Stimulated activated naive B cell treated with anti-CD40 and anti-IgM and Interleukin-4, amounts not matched to agents 10 μg/mL and 1 μg/mL and 100 μg/mL, for 72 hours (primary cell): ENCODE results near the gene RARRES2.
A peak's percentile ranks its signal among the peaks of the same experiment; 100 is the strongest.

Experiments used
- ATAC-seq, 2 donors: fragments of 150-1000 bp; cut with Tn5 transposase; replicated peaks; 2 replicates each; pipeline ENCODE4 v1.10.0; 2021; ENCODE audit warnings: moderate library complexity in 1 of 2
- DNase-seq: peaks from one replicate; pipeline ENCODE4 v3.0.0; 2021
- H3K27ac Mint-ChIP-seq: one replicate; pipeline ENCODE4 v1.8.0; 2022; ENCODE audit warnings: mild to moderate bottlenecking, mixed read lengths
- H3K27me3 Mint-ChIP-seq, 2 donors: one replicate each; pipeline ENCODE4 v1.8.0; 2022; ENCODE audit warnings: mixed read lengths in 2 of 2
- H3K36me3 Mint-ChIP-seq, 2 donors: one replicate each; pipeline ENCODE4 v1.8.0; 2022; ENCODE audit warnings: mixed read lengths in 2 of 2, mild to moderate bottlenecking in 1 of 2
- H3K4me1 Mint-ChIP-seq, 2 donors: one replicate each; pipeline ENCODE4 v1.8.0; 2022; ENCODE audit warnings: mixed read lengths in 2 of 2, mild to moderate bottlenecking in 1 of 2
- H3K4me3 Mint-ChIP-seq, 2 donors: one replicate each; pipeline ENCODE4 v1.8.0; 2022; ENCODE audit warnings: mild to moderate bottlenecking in 2 of 2, mixed read lengths in 2 of 2, moderate library complexity in 1 of 2
- H3K9me3 Mint-ChIP-seq, 2 donors: one replicate each; pipeline ENCODE4 v1.8.0; 2022; ENCODE audit warnings: mixed read lengths in 2 of 2, mild to moderate bottlenecking in 1 of 2

RARRES2 gene

DNA sequence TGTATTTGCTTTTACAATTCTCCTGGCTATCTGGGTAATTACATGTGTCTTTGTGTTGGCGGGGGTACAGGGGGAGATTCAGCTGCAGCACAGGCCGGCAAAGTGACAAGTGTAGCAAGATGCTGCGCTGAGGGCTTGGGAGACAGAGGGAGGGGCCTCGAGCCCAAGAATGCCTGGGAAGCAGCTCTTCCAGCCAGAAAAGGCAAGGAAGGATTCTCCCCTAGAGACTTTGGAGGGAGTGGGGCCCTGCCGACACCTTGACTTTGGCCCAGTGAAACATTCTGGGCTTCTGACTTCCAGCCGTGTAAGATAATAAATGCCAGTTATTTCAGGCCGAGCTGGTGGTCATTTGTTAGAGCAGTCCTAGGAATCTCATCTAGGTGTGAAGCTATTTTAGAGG, 20.0 kb upstream of the RARRES2 start:
- ATAC-seq (no peak), DNase-seq (no peak)
- peaks cover 0 to 5% of the 10 kb centered on the region in 2 donors for H3K27me3 Mint-ChIP-seq
- H3K36me3 Mint-ChIP-seq = peaks cover 0 to 2% of the 10 kb centered on the region in 2 donors
- H3K4me3 Mint-ChIP-seq = no peak overlapping the region
- peaks cover 0 to 4% of the 10 kb centered on the region in 2 donors for H3K9me3 Mint-ChIP-seq
- peaks cover 53 to 83% of the 10 kb centered on the region in 2 donors for H3K4me1 Mint-ChIP-seq
- no peak overlapping the region for H3K27ac Mint-ChIP-seq

DNA sequence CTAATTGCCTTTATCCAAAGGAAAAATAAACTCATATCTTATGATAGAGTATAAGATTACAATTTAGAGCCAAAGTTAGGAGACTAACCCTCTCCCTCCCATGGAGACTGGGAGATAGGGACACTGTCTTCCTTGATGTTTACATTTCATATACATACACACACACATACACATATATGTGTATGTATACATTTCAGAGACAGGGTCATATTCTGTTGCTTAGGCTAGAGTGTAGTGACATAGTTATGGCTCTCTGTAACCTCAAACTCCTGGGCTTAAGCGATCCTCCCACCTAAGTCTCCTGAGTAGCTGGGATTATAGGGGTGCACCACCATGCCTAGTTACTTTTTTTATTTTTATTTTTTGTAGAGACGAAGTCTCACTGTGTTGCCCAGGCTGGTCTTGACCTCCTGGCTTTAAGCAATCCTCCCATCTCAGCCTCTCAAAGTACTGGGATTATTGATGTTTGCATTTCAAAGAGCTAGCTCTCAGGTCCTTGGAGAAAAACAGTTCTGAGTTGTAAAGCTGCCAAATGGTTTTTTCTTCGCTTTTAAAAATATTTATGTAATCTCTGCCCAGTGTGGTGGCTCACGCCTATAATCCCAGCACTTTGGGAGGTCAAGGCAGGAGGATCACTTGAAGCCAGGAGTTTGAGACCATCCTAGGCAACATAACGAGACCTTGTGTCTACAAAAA, 19.1 kb upstream of the RARRES2 start:
- peaks cover 47 to 77% of the 10 kb centered on the region in 2 donors for H3K4me1 Mint-ChIP-seq
- H3K27ac Mint-ChIP-seq = peak overlapping the region; percentile 52
- peaks cover 0 to 5% of the 10 kb centered on the region in 2 donors for H3K27me3 Mint-ChIP-seq
- peaks cover 0 to 2% of the 10 kb centered on the region in 2 donors for H3K36me3 Mint-ChIP-seq
- ATAC-seq (no peak), DNase-seq (no peak)
- peaks cover 0 to 4% of the 10 kb centered on the region in 2 donors for H3K9me3 Mint-ChIP-seq
- H3K4me3 Mint-ChIP-seq = no peak overlapping the region

DNA sequence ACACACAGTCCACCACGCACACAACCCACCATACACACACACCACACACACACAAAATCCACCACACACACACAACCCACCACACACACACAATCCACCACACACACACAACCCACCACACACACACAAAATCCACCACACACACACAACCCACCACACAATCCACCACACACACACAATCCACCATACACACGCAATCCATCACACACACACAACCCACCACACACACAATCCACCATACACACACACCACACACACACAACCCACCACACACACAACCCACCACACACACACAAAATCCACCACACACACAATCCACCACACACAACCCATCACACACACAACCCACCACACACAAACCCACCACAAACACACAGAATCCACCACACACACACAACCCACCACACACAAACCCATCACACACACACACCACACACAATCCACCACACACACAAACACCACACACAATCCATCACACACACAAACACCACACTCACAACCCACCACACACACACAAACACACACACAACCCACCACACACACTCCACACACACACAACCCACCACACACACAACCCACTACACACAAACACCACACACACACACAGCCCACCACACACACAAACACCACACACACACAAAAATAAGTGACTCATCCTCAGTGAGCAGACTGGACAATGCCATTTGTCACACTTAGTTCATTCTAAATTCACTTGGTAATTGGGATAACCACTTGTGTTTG, 18.4 kb upstream of the RARRES2 start:
- peaks cover 44 to 70% of the 10 kb centered on the region in 2 donors for H3K4me1 Mint-ChIP-seq
- H3K36me3 Mint-ChIP-seq = peaks cover 0 to 2% of the 10 kb centered on the region in 2 donors
- DNase-seq (no peak), ATAC-seq (no peak)
- H3K4me3 Mint-ChIP-seq = no peak overlapping the region
- H3K27ac Mint-ChIP-seq = peak overlapping the region; percentile 52
- H3K27me3 Mint-ChIP-seq = peaks cover 0 to 5% of the 10 kb centered on the region in 2 donors
- peaks cover 0 to 4% of the 10 kb centered on the region in 2 donors for H3K9me3 Mint-ChIP-seq

GRCh38 chr7:150358988-150359621, 17.7 kb upstream of the RARRES2 start:
- H3K4me1 Mint-ChIP-seq = peaks cover 41 to 65% of the 10 kb centered on the region in 2 donors
- H3K27ac Mint-ChIP-seq = no peak overlapping the region
- no peak overlapping the region for H3K4me3 Mint-ChIP-seq
- DNase-seq = no peak
- no peak for ATAC-seq
- H3K27me3 Mint-ChIP-seq = peaks cover 0 to 5% of the 10 kb centered on the region in 2 donors
- H3K36me3 Mint-ChIP-seq = peaks cover 0 to 2% of the 10 kb centered on the region in 2 donors
- peaks cover 0 to 4% of the 10 kb centered on the region in 2 donors for H3K9me3 Mint-ChIP-seq

DNA sequence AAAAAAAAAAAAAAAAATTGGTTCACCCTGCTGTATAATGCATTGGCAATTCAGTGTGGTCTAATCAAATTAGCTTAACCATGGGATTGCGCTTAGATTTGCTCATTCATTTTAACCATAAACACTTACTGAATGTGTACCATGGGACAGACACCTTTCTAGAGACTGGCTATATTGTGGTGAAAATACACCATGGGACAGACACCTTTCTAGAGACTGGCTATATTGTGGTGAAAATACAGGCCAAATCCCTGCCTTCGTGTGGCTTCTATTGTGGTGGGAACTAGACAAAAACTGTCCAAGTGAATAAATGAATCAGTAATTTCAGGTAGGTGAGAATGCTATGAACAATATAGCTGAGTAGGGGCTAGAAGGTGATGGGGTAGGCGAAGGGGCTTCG, 17.0 kb upstream of the RARRES2 start:
- no peak overlapping the region for H3K27ac Mint-ChIP-seq
- peaks cover 0 to 2% of the 10 kb centered on the region in 2 donors for H3K36me3 Mint-ChIP-seq
- ATAC-seq (no peak), DNase-seq (no peak)
- peaks cover 0 to 4% of the 10 kb centered on the region in 2 donors for H3K9me3 Mint-ChIP-seq
- H3K4me3 Mint-ChIP-seq = no peak overlapping the region
- H3K27me3 Mint-ChIP-seq = peaks cover 0 to 5% of the 10 kb centered on the region in 2 donors
- H3K4me1 Mint-ChIP-seq = peaks cover 35 to 59% of the 10 kb centered on the region in 2 donors

DNA sequence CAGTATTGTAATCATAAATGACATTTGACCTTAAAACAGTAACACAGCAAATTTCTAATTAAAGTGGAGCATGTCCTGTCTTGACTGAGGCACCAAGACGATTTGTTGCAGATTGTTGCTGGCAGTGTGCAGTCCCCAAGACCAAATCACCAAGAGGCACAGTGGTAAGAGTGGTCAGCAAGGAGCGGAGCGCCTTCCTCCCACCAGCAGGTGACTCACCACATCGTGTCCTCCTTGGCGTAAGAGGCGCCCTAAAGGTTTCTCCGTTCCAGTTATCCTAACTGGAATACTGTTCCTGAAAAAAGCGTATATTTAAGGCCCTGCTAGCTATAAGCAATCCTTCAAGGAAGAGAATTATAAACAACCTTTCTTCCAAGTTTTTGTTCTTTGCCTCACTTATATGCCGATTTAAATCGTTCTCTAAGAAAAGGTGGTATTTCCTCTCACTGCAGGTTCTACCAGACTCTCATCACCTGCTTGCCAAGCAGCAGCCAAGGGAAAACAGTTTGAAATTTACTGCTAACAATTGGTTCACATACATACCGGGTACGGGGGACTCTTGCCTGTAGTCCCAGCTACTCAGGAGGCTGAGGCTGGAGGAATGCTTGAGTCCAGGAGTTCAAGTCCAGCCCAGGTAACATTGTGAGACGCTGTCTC, 16.5 kb upstream of the RARRES2 start:
- Mint-ChIP-seq H3K4me3 (peak overlapping the region in 1 of 2 donors; percentile 72), H3K27me3 (peaks cover 0 to 5% of the 10 kb centered on the region in 2 donors), H3K4me1 (peaks cover 29 to 53% of the 10 kb centered on the region in 2 donors), H3K9me3 (peaks cover 0 to 4% of the 10 kb centered on the region in 2 donors), H3K36me3 (peaks cover 0 to 2% of the 10 kb centered on the region in 2 donors), H3K27ac (no peak overlapping the region)
- DNase-seq (no peak), ATAC-seq (peak; percentile 34 to 44)

GRCh38 chr7:150357270-150357669, 15.8 kb upstream of the RARRES2 start:
- Mint-ChIP-seq H3K27ac (peak overlapping the region; percentile 91), H3K9me3 (peaks cover 0 to 4% of the 10 kb centered on the region in 2 donors), H3K4me3 (peak overlapping the region; percentile 62 to 72), H3K4me1 (peaks cover 25 to 47% of the 10 kb centered on the region in 2 donors), H3K27me3 (peaks cover 0 to 5% of the 10 kb centered on the region in 2 donors), H3K36me3 (peaks cover 0 to 2% of the 10 kb centered on the region in 2 donors)
- no peak for DNase-seq
- peak; percentile 71 to 78 for ATAC-seq

GRCh38 chr7:150356265-150356897, 15.0 kb upstream of the RARRES2 start:
- Mint-ChIP-seq H3K9me3 (peaks cover 0 to 4% of the 10 kb centered on the region in 2 donors), H3K4me1 (peaks cover 19 to 38% of the 10 kb centered on the region in 2 donors), H3K27me3 (peaks cover 0 to 5% of the 10 kb centered on the region in 2 donors), H3K27ac (no peak overlapping the region), H3K4me3 (no peak overlapping the region), H3K36me3 (peaks cover 0 to 2% of the 10 kb centered on the region in 2 donors)
- ATAC-seq (peak; percentile 30 to 40), DNase-seq (no peak)

DNA sequence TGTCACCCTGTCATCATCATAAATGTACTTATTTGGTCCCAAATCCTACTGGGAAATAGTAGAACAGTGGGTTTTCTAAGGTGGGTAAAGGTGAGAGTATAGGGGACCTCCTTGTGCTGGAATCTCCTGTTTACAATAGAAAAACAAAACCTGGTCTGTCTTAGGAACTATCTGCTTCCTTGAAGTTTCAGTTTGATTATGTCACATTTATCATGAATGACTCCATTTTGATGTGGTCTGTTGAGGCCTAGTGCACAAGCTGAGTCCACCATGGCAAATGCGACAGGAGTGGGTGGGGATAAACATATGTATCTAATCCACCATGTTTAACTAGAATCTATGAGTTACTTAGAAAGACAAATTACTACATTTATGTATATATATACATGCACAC, 14.2 kb upstream of the RARRES2 start:
- Mint-ChIP-seq H3K27me3 (peaks cover 0 to 5% of the 10 kb centered on the region in 2 donors), H3K27ac (no peak overlapping the region), H3K36me3 (peaks cover 0 to 2% of the 10 kb centered on the region in 2 donors), H3K4me1 (peaks cover 18 to 36% of the 10 kb centered on the region in 2 donors), H3K4me3 (no peak overlapping the region), H3K9me3 (peaks cover 0 to 4% of the 10 kb centered on the region in 2 donors)
- DNase-seq = no peak
- no peak for ATAC-seq

DNA sequence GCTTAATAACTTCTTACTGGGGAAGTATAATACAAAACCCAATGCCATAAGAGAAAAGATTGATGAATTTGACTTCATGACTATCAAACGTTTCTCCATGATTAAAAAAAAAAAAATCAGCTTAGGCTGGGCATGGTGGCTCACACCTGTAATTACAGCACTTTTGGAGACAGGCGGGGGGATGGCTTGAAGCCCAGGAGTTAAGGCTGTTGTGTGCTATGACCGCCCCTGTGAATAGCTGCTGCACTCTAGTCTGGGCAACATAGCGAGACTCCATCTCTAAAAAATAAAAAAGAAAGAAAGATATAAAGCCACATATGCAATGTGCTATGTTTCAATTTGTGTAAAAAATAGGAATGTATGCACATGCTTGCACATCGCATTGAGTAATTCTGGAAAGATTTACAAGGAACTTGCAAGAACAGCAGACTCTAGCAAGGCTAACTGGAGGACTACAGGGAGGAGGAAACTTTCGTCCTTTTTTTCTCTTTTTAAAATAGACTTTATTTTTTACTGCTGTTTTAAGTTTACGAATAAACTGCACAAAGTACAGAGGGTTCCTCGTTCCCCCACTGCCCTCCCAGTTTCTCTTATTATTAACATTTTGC, 10.3 kb upstream of the RARRES2 start:
- no peak overlapping the region for H3K27ac Mint-ChIP-seq
- no peak for DNase-seq
- H3K4me1 Mint-ChIP-seq = peaks cover 2 to 6% of the 10 kb centered on the region in 2 donors
- no peak overlapping the region for H3K4me3 Mint-ChIP-seq
- peaks cover 0 to 1% of the 10 kb centered on the region in 2 donors for H3K27me3 Mint-ChIP-seq
- H3K36me3 Mint-ChIP-seq = no peaks in the 10 kb centered on the region
- no peak for ATAC-seq
- no peaks in the 10 kb centered on the region for H3K9me3 Mint-ChIP-seq

- DNase-seq = no peak
- Mint-ChIP-seq H3K27ac (no peak overlapping the region), H3K4me3 (no peak overlapping the region), H3K27me3 (peaks cover 21 to 22% of the 10 kb centered on the region in 2 donors), H3K9me3 (peaks cover 4 to 8% of the 10 kb centered on the region in 2 donors), H3K36me3 (peaks cover 6 to 10% of the 10 kb centered on the region in 2 donors), H3K4me1 (peaks cover 2 to 3% of the 10 kb centered on the region in 2 donors)
- no peak for ATAC-seq
Measured at GRCh38 chr7:150346922-150347321, 5.5 kb upstream of the RARRES2 start.

DNA sequence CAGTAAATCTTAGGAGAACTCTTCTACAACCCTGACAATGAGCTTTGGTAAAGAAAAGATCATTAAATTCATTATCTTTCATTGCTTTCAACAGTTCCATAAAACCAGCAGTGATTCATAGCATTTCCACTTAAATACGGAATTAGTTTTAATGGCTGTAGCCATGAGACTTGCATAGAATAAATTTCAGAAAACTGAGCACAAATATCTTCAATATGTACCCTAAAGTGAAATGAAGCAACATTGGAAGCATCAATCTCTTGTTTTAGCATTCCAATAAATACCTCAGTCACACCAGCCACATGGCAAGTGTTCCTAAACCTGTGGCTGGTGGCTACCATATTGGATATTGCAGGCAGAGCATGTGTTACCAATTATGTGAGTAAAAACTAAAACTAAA, 3.6 kb upstream of the RARRES2 start:
- peaks cover 10 to 16% of the 10 kb centered on the region in 2 donors for H3K36me3 Mint-ChIP-seq
- H3K9me3 Mint-ChIP-seq = peaks cover 4 to 8% of the 10 kb centered on the region in 2 donors
- ATAC-seq (no peak), DNase-seq (no peak)
- no peak overlapping the region for H3K27ac Mint-ChIP-seq
- no peak overlapping the region for H3K4me3 Mint-ChIP-seq
- H3K4me1 Mint-ChIP-seq = peaks cover 13 to 17% of the 10 kb centered on the region in 2 donors
- H3K27me3 Mint-ChIP-seq = peaks cover 37 to 41% of the 10 kb centered on the region in 2 donors

- Mint-ChIP-seq H3K27ac (no peak overlapping the region), H3K27me3 (peaks cover 41 to 42% of the 10 kb centered on the region in 2 donors), H3K36me3 (peaks cover 14 to 19% of the 10 kb centered on the region in 2 donors), H3K9me3 (peaks cover 4 to 8% of the 10 kb centered on the region in 2 donors), H3K4me1 (peaks cover 20 to 24% of the 10 kb centered on the region in 2 donors), H3K4me3 (no peak overlapping the region)
- no peak for DNase-seq
- ATAC-seq = no peak
Measured at GRCh38 chr7:150344299-150344698, 2.9 kb upstream of the RARRES2 start.
